ENCODE results near the gene PWP2. TPM values are rescaled to one million over a fixed set of nuclear protein-coding genes. Genes with fewer than 3 reads are reported as not detected.

Gene PWP2
- total and polyA plus RNA-seq, 2 donors (not counting 1 experiment from before 2014, with no cell fraction given), result 3.6 to 13.5 TPM

DNA sequence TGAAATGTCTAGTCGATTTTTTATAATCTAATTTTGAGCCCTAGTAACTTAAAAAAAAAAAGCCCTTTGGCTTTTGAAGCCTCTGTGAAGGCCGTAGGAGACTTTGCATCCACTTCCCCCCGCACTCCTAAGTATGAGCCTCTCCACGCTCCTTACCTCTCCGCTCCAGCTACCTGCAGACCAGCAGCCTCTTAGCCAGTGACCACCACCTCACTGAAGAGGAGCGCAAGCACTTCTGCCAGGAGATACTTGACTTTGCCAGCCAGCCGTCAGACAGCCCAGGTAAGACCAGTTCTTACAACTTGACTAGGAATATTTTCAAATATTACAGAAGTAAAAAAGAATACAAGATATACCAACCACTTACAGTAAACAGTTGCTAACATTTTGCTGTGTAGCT lies 27.4 kb upstream of the PWP2 start:
- Mint-ChIP-seq H3K9me3 (ENCODE audit: insufficient read depth) (no peaks in the 10 kb centered on the region), H3K27ac (peak overlapping the region; percentile 61), H3K4me3 (no peak overlapping the region), H3K27me3 (no peaks in the 10 kb centered on the region), H3K4me1 (peaks cover 14% of the 10 kb centered on the region)
- WGBS (ENCODE audit: insufficient coverage), result 96% methylated on average over 5 of the region's 7 CpGs
- no peak overlapping the region for H3K4me2 ChIP-seq (replicated peaks; ENCODE audit: low read depth, low read length, poor library complexity, severe bottlenecking)
- intact Hi-C loops (cut with micrococcal nuclease), result no loop called here
- peaks cover 8 to 88% of the 10 kb centered on the region in 2 experiments for H3K36me3 ChIP-seq (replicated peaks in 1 of 2; ENCODE audit: control extremely low read depth in 1 of 2, control insufficient read depth in 1 of 2, extremely low read depth in 1 of 2, insufficient read depth in 2 of 2, low read length in 1 of 2)
- no peak overlapping the region for H3K4me3 ChIP-seq (ENCODE audit: control extremely low read depth in 1 of 5, extremely low read depth in 1 of 5, insufficient read depth in 1 of 5, low read depth in 2 of 5, low read length in 4 of 5)
- peaks cover 30% of the 10 kb centered on the region for H3K79me2 ChIP-seq (ENCODE audit: control insufficient read depth, insufficient read depth, low read length)
- CTCF ChIA-PET, result no interaction called here
- POLR2A ChIA-PET, result no interaction called here
- no peak for DNase-seq
- TF ChIP-seq, protein P1, sequence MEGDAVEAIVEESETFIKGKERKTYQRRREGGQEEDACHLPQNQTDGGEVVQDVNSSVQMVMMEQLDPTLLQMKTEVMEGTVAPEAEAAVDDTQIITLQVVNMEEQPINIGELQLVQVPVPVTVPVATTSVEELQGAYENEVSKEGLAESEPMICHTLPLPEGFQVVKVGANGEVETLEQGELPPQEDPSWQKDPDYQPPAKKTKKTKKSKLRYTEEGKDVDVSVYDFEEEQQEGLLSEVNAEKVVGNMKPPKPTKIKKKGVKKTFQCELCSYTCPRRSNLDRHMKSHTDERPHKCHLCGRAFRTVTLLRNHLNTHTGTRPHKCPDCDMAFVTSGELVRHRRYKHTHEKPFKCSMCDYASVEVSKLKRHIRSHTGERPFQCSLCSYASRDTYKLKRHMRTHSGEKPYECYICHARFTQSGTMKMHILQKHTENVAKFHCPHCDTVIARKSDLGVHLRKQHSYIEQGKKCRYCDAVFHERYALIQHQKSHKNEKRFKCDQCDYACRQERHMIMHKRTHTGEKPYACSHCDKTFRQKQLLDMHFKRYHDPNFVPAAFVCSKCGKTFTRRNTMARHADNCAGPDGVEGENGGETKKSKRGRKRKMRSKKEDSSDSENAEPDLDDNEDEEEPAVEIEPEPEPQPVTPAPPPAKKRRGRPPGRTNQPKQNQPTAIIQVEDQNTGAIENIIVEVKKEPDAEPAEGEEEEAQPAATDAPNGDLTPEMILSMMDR (IDR thresholded peaks at IDR 0.05), result no peak
- no peak for TF ChIP-seq EZH2 (IDR thresholded peaks at IDR 0.05; ENCODE audit: borderline replicate concordance, insufficient read depth, low read depth, low read length, poor library complexity, severe bottlenecking)
- no peak overlapping the region for H3K9ac ChIP-seq (ENCODE audit: low read length)
- H4K20me1 ChIP-seq (ENCODE audit: control insufficient read depth, insufficient read depth, low read length, poor library complexity, severe bottlenecking), result no peaks in the 10 kb centered on the region
- no peaks in the 10 kb centered on the region for H3K27me3 ChIP-seq (replicated peaks in 1 of 4; ENCODE audit: control extremely low read depth in 1 of 4, control insufficient read depth in 3 of 4, insufficient read depth in 4 of 4, low read length in 3 of 4)
- peaks cover 3 to 8% of the 10 kb centered on the region in 2 donors for H3K4me1 ChIP-seq (ENCODE audit: control insufficient read depth in 2 of 2, insufficient read depth in 2 of 2, low read length in 2 of 2)
- H3K9me3 ChIP-seq (ENCODE audit: control extremely low read depth in 1 of 3, control insufficient read depth in 2 of 3, insufficient read depth in 1 of 3, low read length in 2 of 3), result no peaks in the 10 kb centered on the region
- H3K27ac ChIP-seq (ENCODE audit: low read length in 2 of 2), result peak overlapping the region in 1 of 2 donors; percentile 49
- H2AFZ ChIP-seq (ENCODE audit: insufficient read depth, low read depth, low read length, poor library complexity, severe bottlenecking), result no peak overlapping the region
- no peak for ATAC-seq (ENCODE audit: low read depth)

DNA sequence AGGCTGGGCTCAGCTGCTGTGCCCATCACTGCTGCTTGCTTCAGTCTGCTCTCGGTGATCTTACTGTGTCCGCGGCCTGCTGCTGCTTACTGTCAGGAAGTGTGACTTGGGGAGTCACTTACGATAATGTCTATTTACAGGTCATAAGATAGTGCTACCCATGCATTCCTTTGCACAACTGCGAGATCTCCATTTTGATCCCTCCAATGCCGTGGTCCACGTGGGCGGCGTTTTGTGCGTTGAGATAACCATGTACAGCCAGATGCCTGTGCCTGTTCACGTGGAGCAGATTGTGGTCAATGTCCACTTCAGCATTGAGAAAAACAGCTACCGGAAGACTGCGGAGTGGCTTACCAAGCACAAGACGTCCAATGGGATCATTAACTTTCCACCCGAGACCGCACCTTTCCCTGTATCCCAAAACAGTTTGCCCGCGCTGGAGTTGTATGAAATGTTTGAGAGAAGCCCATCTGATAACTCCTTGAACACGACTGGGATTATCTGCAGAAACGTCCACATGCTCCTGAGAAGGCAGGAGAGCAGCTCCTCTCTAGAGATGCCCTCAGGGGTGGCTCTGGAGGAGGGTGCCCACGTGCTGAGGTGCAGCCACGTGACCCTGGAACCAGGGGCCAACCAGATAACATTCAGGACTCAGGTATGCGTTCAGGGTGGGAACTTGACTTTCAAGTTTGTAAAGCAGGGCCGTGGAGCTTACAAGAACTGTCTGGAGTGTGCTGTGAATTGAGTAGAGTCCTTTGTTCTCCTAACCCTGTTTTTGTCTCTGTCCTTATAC lies 24.4 kb upstream of the PWP2 start:
- H3K9me3 Mint-ChIP-seq (ENCODE audit: insufficient read depth), result no peaks in the 10 kb centered on the region
- no peak for ATAC-seq (ENCODE audit: low read depth)
- no peak for DNase-seq
- peaks cover 7 to 19% of the 10 kb centered on the region in 2 donors for H3K4me1 ChIP-seq (ENCODE audit: control insufficient read depth in 2 of 2, insufficient read depth in 2 of 2, low read length in 2 of 2)
- intact Hi-C loops (cut with micrococcal nuclease), result no loop called here
- H3K27me3 ChIP-seq (replicated peaks in 1 of 4; ENCODE audit: control extremely low read depth in 1 of 4, control insufficient read depth in 3 of 4, insufficient read depth in 4 of 4, low read length in 3 of 4), result no peaks in the 10 kb centered on the region
- H3K79me2 ChIP-seq (ENCODE audit: control insufficient read depth, insufficient read depth, low read length), result peaks cover 44% of the 10 kb centered on the region
- H3K9me3 ChIP-seq (ENCODE audit: control extremely low read depth in 1 of 3, control insufficient read depth in 2 of 3, insufficient read depth in 1 of 3, low read length in 2 of 3), result no peaks in the 10 kb centered on the region
- TF ChIP-seq, protein P1 (IDR thresholded peaks at IDR 0.05), result no peak
- no peak for TF ChIP-seq EZH2 (IDR thresholded peaks at IDR 0.05; ENCODE audit: borderline replicate concordance, insufficient read depth, low read depth, low read length, poor library complexity, severe bottlenecking)
- H3K4me1 Mint-ChIP-seq, result peaks cover 28% of the 10 kb centered on the region
- no peak overlapping the region for H2AFZ ChIP-seq (ENCODE audit: insufficient read depth, low read depth, low read length, poor library complexity, severe bottlenecking)
- no peak overlapping the region for H3K4me3 ChIP-seq (ENCODE audit: control extremely low read depth in 1 of 5, extremely low read depth in 1 of 5, insufficient read depth in 1 of 5, low read depth in 2 of 5, low read length in 4 of 5)
- ChIA-PET CTCF (interaction anchor here (0.5 to 1.4 kb wide), 3 partner anchors 9 to 784 kb away, joined by 4 to 5 read pairs (median 4); no protein-coding TSS in a partner anchor), POLR2A (interaction anchor here (1.5 kb wide), 1 partner anchor 12 kb away, joined by 3 read pairs; no protein-coding TSS in a partner anchor)
- H3K4me3 Mint-ChIP-seq, result no peak overlapping the region
- H3K27ac ChIP-seq (ENCODE audit: low read length in 2 of 2), result peak overlapping the region in 1 of 2 donors; percentile 58
- H4K20me1 ChIP-seq (ENCODE audit: control insufficient read depth, insufficient read depth, low read length, poor library complexity, severe bottlenecking), result no peaks in the 10 kb centered on the region
- 95% methylated on average over 20 of the region's 24 CpGs for WGBS (ENCODE audit: insufficient coverage)
- no peak overlapping the region for H3K4me2 ChIP-seq (replicated peaks; ENCODE audit: low read depth, low read length, poor library complexity, severe bottlenecking)
- peak overlapping the region; percentile 82 for H3K27ac Mint-ChIP-seq
- no peaks in the 10 kb centered on the region for H3K27me3 Mint-ChIP-seq
- H3K36me3 ChIP-seq (replicated peaks in 1 of 2; ENCODE audit: control extremely low read depth in 1 of 2, control insufficient read depth in 1 of 2, extremely low read depth in 1 of 2, insufficient read depth in 2 of 2, low read length in 1 of 2), result peaks cover 8 to 91% of the 10 kb centered on the region in 2 experiments
- H3K9ac ChIP-seq (ENCODE audit: low read length), result no peak overlapping the region

Data from B cell (primary cell).